ENCODE data around the gene RARB.

RARB gene

DNA sequence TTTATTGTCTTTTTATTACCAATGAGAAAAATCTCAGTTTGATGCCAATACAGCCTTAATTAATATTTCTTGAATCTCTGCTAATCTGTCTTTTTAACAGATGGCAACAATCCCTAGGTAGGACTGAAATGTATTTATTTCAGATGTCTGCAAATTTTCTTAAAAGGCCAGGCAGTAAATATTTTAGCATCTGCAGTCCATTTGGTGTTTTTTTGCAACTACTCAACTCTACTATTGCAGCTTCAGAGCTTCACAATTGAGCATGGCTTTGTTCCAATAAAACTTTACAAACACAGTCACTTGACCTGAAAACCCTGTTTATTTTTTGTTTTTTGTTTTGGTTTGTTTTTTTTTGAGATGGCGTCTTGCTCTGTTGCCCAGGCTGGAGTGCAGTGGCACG, 82.7 kb downstream of the RARB start:
- DNase-seq: no peak

DNA sequence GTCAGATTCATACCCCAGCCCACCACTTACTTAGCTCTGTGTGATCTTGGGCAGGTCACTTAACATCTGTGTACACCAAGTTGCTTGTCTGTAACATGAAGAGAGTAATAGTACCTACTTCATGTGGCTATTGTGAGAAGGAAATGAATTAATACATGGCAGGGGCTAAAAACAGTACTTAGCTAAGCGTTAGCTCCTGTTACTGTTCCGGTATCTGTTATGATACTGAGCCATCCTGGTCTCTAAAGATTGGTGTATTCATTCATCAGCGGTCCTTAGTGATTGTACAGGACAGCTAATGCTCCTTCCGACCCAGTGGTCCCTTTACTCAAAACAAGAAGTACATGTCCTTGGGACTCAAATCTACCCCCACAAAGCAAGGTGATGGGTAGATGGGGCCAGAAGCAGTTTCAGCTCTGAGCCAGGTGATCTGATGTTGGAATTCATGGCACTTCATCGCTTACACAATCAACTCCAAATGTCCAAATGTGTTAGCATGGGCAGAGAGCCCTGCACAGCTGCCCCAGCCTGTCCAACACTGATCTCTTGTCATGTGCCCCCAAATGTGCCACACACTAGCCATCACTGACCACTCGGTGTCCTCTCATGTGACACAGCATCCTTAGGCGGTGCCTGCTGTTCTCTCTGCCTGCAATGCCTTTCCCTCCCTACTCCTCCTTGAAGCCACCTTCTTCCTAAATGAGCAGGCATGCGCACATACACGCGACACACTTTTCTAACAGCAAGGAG, 84.1 kb downstream of the RARB start:
- DNase-seq: no peak

DNA sequence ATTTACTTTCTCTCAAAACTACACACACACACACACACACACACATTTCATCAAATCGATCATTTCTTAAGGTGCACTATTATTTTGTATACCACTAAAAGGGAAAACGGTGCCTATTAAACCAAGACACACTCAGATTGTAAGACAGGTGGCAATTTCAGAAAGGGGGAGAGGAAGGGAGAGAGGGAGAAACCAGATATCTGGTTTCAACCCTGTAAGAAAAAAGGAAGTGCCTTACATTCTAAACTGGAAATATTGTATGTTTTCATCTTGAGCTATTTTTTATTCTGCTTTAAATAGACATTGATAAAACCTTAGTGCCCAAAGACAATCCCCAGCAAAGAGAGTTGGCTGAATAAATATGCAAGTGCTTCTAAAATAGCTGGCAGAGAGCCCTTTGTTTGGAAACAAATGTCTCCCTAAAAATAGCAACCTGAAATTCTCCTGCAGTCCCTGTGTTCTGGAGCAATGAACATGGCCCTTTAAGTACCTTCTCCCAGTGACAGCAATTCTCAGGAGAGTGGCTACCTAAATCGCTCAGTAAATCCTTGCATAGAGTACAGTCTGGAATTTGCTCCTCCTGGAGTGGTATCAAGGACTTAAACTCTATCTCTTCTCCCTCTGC, 85.7 kb downstream of the RARB start:
- no peak for DNase-seq

- no peak for DNase-seq
Measured at GRCh38 chr3:25515171-25515570, 87.1 kb downstream of the RARB start.

GRCh38 chr3:25520926-25521559, 93.0 kb downstream of the RARB start:
- no peak for DNase-seq

DNA sequence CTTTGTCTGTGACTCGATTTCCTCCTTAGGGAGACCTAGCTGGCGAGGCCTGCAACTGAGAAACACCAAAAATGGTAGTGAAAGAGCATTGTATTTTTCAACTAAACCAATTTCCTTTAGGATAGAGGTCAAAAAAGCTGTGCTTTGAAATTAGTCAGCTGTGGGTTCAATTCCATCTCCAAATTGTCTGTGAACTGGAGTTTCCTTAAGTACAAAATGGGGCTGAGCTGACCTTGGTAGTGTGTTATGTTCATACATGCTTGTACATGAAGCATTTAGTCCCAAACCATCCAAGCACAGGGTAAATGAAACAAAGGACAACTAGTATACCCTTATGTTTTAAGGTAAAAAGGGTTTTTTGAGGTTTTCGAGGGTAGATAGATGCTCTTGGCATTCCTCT, 99.3 kb downstream of the RARB start:
- DNase-seq: no peak

DNA sequence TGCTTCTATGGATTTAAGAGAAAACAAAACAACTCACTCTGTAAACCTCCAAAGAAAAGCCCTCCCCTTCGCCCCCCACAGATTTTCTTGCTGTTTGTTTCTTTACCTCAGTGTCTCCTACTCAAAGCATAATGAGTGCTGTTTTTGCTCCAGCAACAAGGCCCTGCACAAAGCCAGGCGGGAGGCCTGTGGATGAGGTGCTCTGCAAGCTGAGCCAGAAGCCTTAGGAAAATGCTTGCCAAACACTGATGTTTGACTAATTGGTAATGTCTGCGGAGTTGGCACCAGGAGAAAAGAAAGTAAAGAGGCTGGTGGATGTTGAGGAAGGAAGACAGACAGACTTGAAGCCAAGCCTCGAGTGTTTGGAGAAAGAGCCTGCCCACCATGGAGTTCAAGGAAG, 99.7 kb downstream of the RARB start:
- DNase-seq: no peak

GRCh38 chr3:25531971-25532370, 103.9 kb downstream of the RARB start:
- no peak for DNase-seq

GRCh38 chr3:25532431-25533162, 104.5 kb downstream of the RARB start:
- no peak for DNase-seq

- DNase-seq: no peak
Measured at GRCh38 chr3:25533399-25533798, 105.3 kb downstream of the RARB start.

GRCh38 chr3:25534007-25534406, 105.9 kb downstream of the RARB start:
- DNase-seq: no peak

GRCh38 chr3:25536521-25537391, 108.7 kb downstream of the RARB start:
- no peak for DNase-seq

- DNase-seq: no peak
Measured at GRCh38 chr3:25537516-25537915, 109.5 kb downstream of the RARB start.

- no peak for DNase-seq
Measured at GRCh38 chr3:25540273-25540672, 112.2 kb downstream of the RARB start.

- DNase-seq: no peak
Measured at GRCh38 chr3:25542492-25543039, 114.5 kb downstream of the RARB start.

DNA sequence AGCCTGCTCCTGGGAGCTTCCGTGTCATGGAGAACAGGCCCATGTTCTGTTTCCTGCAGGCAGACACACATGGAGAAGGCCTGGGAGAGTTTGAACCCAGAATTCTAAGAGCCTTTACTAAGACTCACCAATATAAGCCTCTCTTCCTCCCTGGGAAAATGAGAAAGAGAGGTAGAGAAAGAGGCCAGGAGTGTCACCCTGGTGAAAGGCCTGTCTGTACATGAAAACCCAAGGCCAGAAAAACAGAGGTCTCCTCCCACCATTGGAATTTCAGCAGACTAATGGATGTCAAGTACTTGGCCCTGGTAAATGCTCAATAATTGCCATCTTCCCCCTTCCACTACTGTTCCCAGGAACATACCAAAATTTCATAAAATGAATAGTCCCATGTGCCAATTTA, 119.0 kb downstream of the RARB start:
- no peak for DNase-seq

DNA sequence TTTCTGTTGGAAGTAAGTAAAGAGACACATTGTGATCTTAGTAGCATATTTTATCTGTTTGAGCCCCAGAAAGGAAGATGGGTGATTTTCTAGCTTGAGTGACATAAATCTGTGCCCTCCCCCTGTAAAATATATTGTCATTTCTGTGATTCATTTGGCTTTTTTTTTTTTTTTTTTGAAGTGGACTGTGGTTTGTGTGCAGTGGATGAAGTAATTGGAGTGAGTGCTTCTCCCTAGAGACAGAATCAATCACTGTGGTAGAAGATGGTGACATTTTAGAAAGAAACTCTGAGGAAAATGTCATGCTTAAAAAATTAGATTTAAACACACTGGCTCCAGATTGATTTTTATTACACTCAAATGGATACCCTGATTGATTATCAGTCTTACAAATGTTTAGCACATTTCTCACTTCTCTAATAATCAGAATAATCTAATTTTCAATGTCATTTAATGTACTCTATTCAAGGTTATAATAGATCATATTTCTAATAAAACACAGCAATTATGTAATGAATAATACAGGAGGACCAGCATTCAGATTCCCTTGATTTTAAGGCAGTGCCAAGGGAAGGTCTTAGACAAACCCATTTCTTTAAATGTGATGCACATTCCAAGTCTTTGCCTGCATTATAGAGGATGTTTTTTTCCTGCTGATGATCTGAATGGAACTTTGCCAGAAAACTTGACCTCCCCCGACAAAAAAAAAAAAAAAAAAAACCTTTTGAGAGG, 120.0 kb downstream of the RARB start:
- no peak for DNase-seq

DNA sequence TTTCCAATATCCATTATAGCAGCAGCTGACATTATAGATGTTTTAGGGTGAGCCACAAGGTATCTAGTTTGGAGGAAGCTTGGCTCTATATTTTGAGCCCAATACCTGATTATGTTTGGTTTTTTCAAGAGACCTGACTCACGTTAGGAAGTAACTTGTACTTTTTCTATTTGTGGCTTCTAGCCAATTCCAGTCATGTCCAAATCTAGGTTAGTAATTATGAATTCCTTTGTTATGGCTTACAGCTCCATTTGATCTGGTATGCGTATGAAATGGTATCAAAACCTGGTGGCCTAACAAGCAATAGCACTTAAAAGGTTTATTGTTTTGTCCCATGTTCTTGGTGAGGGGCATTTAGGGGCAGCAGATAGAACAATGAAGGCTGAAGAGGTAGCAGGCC, 120.8 kb downstream of the RARB start:
- DNase-seq: no peak

GRCh38 chr3:25552251-25552650, 124.2 kb downstream of the RARB start:
- no peak for DNase-seq

DNA sequence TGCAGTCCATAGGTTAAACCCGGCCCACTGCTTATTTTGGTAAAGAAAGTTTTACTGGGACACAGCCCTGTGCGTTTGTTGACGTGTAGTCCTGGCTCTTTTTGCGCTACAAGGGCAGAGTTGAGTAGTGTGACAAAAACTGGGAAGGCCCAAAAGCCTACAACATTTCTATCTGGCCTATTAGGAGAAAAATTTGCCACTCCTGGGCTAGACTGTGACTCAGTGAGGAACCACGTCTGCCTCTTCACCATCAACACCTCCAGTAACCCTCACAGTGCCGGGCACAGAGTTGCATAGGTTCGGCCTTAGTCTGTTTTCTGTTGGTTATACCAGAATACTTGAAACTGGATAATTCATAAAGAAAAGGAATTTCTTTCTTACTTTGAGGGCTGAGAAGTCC, 126.3 kb downstream of the RARB start:
- no peak for DNase-seq

DNA sequence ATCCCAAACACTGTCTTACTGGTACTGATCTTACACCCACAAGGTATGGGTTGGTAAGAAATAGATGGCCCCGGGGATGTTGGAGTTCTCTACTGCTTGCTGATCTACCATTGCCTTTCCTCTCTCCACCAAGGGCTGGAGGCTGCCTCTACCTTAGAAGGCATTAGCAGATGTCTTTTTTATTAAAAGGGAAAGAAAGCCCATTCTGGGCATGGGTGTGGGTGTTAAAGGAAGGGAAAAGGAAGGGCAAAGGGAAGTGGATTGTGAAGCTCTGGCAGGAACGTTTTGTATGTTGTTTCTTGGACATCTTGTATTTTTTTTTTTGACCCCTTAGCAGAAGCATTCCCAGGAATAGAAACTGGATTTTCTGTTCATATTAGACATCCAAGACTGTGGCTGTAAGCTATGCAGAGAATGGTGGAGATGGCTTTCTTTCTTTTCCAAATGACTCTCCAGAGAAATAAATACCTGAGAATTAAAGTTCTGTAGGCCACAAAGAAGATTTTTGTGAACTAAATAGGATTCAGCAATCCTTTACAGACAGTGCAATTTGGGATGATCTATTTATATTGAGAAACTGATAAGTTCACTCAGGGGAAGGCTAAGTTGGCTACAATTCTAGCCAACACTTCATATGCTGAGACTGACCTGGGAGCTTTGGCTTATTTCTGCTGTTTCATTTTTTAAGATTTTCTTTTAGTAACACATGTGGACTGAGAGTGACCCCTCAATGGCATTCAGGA, 127.8 kb downstream of the RARB start:
- DNase-seq: no peak
